DMS153 (cell line): ENCODE data around the gene MTOR.
A peak's percentile ranks its signal among the peaks of the same experiment; 100 is the strongest.
"Not testable (repeated sequence)": the region's sequence is repeated elsewhere in the genome, so short reads cannot be mapped to it uniquely, and the experiment has no call there.

Source experiments
- DNase-seq: peaks from one replicate; lab custom pipeline; 2025; lab: John Stamatoyannopoulos, UW

Gene MTOR

GRCh38 chr1:11180342-11180744, 82.0 kb downstream of the MTOR start:
- no peak for DNase-seq

- DNase-seq = not testable (repeated sequence)
These were observed 82.6 kb downstream of the MTOR start for GRCh38 chr1:11179749-11180148.

- DNase-seq = no peak
These were observed 83.2 kb downstream of the MTOR start for GRCh38 chr1:11179125-11179524.

GRCh38 chr1:11178021-11179015, 84.0 kb downstream of the MTOR start:
- DNase-seq = no peak

DNA sequence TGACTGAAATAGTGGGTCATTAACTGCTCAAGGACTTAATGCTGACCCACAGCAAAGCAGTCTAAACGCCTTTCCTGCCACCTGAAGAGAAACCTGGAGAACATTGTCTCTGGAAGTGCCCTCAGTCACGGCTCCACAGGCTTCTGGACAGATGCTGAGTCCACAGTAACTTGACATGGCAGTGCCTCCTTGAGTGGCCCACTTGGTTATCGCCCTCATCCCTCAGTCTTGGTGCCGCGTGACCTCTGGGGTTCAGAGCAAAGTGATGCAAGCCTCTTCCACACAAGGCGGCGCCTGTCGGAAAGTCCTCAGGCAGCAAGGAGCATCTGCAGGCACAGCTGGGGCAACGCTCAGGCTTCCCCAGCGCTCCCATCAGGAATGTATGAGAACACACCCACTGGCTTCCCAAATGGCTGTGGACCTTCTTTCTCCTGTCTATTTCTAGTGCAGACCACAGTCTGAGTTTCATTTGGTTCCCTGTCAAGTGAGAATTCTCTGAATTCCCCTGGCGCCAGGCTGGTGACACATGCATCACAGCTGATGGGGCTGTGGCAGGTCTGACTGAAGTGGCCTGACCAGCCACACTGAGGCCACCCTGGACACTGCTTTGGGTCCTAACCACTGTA, 86.2 kb downstream of the MTOR start:
- no peak for DNase-seq

- DNase-seq = no peak
These were observed 86.9 kb downstream of the MTOR start for GRCh38 chr1:11175461-11175860.

- no peak for DNase-seq
These were observed 87.9 kb downstream of the MTOR start for GRCh38 chr1:11174261-11174942.

- DNase-seq = no peak
These were observed 92.2 kb downstream of the MTOR start for GRCh38 chr1:11170102-11170501.

- no peak for DNase-seq
These were observed 93.1 kb downstream of the MTOR start for GRCh38 chr1:11169202-11169601.

DNA sequence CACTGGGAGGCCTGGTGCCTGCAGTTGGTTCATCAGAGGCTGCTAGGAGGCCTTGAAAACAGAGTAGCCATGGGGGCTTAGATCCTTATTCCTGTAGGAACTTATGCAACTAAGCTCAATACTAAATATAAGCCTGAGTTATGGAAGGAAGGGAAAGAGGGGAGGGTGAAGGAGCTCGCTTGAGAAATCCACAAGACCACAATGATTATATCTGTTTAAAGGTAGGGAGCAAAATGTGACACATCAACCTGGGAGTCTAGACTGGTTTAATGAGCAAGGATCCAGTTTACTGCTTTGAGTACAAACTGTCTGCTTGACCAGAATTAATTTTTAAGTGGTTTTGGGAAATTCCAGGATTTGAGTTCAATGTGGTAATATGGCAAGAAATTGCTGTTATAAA, 93.6 kb downstream of the MTOR start:
- no peak for DNase-seq

GRCh38 chr1:11166744-11167143, 95.6 kb downstream of the MTOR start:
- DNase-seq = not testable (repeated sequence)

DNA sequence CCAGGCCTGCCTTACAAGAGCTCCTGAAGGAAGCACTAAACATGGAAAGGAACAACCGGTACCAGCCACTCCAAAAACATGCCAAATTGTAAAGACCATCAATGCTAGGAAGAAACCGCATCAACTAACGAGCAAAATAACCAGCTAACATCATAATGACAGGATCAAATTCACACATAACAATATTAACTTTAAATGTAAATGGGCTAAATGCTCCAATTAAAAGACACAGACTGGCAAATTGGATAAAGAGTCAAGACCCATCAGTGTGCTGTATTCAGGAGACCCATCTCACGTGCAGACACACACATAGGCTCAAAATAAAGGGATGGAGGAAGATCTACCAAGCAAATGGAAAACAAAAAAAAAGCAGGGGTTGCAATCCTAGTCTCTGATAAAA, 99.6 kb downstream of the MTOR start:
- not testable (repeated sequence) for DNase-seq

GRCh38 chr1:11158720-11159321, 103.5 kb downstream of the MTOR start:
- no peak for DNase-seq

DNA sequence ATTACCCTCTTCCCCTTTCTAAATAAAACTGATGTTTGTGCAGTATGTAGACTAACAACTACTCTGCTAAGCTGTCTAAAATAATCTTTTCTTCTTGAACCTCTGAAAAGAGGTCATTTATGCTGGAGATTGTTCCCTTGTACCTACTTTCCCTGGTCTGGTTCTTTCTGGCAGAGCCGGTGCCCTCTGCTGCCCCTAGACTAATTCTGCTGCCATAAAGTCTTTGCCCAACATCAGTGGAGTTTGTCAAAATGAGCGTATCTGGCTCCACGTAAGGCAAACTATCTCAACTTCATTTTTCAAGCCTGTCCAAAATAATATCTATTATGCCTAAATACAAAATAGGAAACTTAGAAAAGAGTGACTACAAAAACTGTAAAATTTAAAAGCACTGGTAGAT, 104.1 kb downstream of the MTOR start:
- no peak for DNase-seq

- no peak for DNase-seq
These were observed 104.5 kb downstream of the MTOR start for GRCh38 chr1:11157867-11158266.

- DNase-seq = no peak
These were observed 105.0 kb downstream of the MTOR start for GRCh38 chr1:11157394-11157793.

- DNase-seq = no peak
These were observed 105.4 kb downstream of the MTOR start for GRCh38 chr1:11156963-11157362.

- DNase-seq = peak; percentile 94
These were observed 105.9 kb downstream of the MTOR start for GRCh38 chr1:11156441-11156840.

GRCh38 chr1:11153184-11153583, 109.2 kb downstream of the MTOR start:
- no peak for DNase-seq

DNA sequence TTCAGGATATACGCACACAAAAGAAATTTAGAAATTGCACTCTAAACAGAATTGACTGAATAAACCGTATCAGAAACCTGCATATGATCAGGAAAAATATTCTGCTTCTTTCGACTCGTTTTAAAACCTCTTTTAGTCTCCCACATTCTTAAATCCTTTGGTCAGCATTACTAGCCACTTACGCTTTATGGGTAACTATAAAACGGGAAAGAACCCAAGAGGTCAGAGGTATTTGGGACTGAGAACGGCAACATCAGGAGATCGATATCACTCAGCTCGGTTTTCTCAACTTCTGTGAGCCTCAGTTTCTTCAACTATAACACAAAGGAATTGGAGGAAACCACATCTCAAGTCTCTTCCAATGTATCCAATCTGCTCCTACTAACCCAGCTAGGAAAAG, 109.6 kb downstream of the MTOR start:
- no peak for DNase-seq

GRCh38 chr1:11151826-11152612, 110.3 kb downstream of the MTOR start:
- no peak for DNase-seq
